ENCODE results near the gene CPXM1.

The CPXM1 gene

GRCh38 chr20:2751878-2752566, 48.4 kb downstream of the CPXM1 start:
- no peak overlapping the region for H3K27ac ChIP-seq
- DNase-seq (ENCODE audit: low read depth, low spot score) = no peak

DNA sequence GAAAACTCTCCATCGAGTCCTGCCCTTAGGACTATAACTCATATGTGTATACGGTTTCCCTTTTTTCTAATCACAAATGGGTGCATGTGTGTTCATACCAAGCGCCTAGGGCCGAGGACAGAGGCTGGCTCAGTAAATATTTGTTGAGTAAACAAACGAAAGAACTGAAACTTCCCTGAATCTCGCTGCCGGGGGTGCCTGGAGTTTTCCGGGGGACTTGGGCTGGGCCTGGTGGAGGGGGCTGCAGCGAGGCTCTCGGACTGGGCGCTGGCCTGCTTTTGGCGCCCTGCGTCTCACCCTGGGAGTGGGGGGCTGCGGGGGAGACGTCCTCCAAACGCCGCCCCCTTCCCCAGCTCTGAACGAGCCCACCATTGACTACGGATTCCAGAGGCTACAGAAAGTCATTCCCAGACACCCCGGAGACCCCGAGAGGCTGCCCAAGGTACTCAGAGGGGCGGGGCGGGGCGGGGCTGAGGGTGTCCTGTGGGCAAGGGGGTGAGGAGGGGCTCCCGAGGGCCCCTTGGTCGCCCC, 49.0 kb downstream of the CPXM1 start:
- H3K27ac ChIP-seq = no peak overlapping the region
- no peak for DNase-seq (ENCODE audit: low read depth, low spot score)

DNA sequence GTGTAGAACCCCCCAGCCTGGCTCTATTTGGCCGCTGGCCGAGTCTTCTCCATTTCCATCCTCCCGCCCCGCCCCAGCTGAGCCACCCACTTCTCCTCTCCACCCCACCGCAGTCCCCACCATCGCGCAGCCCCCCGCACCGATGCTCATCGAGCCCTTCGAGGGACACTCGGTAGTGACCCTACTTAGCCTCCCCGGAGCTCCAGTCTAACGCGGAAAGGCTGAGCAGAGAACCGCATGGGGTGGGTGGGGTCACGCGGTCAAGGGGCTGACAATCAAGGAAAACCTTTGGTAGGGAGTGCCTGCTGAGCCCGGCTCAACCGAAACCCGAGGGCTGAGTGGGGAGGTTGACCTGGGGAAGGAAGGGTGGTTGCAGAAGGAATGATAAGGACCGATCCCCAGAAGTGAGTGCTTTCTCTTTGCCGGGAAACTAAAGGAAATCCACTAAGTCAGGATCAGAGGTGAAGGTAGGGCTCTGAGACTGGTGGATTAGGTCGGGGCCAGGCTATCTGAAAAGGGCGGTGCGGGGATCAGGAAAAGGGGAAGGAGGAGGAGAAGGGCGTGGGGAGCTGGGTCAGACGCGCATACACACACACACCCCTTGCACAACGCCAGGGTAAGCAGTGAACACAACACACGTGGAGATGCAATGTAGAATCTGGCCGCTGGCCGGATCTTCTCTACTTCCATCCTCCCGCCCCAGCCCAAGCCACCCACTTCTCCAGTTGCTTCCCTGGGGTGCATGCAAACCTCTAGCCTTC, 49.8 kb downstream of the CPXM1 start:
- no peak overlapping the region for H3K27ac ChIP-seq
- DNase-seq (ENCODE audit: low read depth, low spot score) = no peak

GRCh38 chr20:2749951-2750490, 50.4 kb downstream of the CPXM1 start:
- H3K27ac ChIP-seq = no peak overlapping the region
- DNase-seq (ENCODE audit: low read depth, low spot score) = no peak

DNA sequence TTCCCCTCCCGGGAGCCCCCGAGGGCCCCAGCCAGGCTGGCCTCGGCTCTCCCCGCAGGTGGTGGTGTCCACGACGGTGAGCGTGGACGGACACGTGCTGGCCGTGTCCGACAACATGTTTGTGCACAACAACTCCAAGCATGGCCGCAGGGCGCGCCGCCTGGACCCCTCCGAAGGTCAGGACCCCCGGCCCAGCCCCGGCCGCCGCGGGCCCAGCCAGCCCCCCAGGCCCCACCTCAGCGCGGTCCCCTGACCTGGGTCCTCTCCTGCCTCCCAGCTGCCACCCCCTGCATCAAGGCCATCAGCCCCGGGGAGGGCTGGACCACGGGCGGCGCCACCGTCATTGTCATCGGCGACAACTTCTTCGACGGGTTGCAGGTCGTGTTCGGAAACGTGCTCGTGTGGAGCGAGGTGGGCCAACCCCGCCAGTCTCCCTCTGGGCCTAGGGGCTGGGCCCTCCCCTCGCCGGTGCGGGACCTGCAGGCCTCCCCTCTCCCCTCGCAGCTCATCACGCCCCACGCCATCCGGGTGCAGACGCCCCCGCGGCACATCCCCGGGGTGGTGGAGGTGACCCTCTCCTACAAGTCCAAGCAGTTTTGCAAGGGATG, 51.0 kb downstream of the CPXM1 start:
- H3K27ac ChIP-seq = no peak overlapping the region
- no peak for DNase-seq (ENCODE audit: low read depth, low spot score)

DNA sequence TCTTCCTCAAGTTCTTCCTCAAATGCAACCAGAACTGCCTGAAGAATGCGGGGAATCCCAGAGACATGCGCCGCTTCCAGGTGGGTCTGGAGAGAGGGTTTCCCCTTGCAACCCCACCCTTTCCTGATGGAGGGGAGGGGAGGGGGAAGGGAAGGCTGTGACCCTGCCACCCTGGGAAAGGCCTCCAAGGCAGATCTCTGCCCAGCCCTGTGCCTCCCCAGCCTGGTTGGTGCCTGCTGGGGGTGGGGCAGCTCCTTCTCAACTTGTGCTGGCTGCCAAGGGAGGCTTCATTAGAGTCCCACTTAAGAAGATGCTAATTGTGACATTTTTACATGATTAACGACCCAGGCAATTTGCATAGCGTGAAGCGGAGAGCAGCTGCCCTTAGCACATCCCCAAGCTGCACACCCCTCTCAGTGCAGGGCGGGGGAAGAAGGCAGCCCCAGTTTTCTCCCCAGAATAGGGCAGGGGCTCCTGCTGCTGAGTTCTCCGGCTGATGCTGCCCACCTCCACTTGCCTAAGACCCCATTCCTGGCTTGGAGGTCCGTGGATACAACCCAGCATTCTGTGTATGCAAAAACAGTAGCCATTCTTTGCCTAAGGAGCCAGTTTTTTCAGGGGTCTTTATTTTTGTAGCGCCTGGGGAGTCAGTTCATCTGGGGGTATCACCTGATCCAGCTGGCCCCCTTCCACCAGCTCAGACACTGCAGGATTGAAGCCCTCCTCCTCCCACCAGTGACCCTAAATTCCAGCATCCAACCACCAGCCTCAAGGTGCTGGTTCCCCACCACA, 51.7 kb downstream of the CPXM1 start:
- no peak for DNase-seq (ENCODE audit: low read depth, low spot score)
- H3K27ac ChIP-seq = no peak overlapping the region

GRCh38 chr20:2747676-2748235, 52.7 kb downstream of the CPXM1 start:
- no peak for DNase-seq (ENCODE audit: low read depth, low spot score)
- no peak overlapping the region for H3K27ac ChIP-seq

DNA sequence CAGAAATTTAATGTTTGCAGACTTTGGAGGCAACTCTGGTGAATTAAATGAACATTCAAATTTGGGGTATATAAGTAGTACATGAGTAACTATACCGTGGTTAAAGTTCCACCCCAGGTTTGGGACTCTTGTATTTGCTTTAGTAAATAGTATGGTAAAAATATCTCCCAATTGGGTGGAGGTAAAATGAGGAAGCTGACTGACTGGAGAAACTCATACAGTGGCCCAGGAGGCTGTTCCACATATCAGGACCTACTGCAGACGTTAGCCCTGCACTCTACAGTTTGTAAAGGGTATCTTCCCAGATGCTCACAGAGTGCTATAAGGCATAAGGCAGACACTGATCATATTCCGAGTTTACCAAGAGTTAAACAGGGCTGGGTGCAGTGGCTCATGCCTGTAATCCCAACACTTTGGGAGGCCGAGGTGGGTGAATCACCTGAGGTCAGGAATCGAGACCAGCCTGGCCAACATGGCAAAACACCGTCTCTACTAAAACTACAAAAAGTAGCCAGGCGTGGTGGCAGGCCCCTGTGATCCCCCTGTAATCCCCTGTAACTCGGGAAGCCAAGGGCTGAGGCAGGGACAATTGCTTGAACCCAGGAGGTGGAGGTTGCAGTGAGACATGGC, 53.7 kb downstream of the CPXM1 start:
- H3K27ac ChIP-seq = no peak overlapping the region
- no peak for DNase-seq (ENCODE audit: low read depth, low spot score)

DNA sequence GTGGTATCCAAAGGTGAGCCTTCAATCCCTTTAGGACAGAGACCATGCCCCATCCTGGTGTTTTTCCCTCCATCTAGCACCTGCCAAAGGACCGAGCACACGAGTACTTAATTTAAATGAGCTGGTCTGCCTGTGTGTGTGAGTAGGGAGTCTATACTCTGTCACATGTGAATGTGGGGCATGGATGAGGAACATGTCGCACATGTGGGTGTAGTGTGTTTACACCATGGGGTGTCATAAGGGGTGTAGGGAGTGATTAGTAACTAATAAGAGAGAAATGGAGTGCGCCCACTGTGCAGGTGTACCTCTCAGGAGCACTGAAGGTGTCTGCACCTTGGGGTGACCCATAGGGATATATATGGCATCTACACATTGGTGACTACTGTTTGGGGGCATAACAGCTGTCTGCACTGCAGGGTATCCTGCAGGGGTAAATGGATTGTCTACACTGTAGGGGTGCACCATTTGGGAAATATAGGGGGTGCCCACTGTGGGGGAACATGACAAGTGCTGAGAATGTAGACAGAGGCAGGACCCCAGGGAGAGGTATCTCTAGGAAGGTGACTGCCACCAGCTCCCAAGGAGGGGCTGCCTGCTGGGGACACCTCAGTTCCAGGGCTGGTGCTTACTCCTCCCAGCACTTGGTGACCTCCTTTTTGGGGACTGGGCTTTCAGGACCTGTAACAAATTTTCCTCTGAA, 54.3 kb downstream of the CPXM1 start:
- no peak overlapping the region for H3K27ac ChIP-seq
- no peak for DNase-seq (ENCODE audit: low read depth, low spot score)

DNA sequence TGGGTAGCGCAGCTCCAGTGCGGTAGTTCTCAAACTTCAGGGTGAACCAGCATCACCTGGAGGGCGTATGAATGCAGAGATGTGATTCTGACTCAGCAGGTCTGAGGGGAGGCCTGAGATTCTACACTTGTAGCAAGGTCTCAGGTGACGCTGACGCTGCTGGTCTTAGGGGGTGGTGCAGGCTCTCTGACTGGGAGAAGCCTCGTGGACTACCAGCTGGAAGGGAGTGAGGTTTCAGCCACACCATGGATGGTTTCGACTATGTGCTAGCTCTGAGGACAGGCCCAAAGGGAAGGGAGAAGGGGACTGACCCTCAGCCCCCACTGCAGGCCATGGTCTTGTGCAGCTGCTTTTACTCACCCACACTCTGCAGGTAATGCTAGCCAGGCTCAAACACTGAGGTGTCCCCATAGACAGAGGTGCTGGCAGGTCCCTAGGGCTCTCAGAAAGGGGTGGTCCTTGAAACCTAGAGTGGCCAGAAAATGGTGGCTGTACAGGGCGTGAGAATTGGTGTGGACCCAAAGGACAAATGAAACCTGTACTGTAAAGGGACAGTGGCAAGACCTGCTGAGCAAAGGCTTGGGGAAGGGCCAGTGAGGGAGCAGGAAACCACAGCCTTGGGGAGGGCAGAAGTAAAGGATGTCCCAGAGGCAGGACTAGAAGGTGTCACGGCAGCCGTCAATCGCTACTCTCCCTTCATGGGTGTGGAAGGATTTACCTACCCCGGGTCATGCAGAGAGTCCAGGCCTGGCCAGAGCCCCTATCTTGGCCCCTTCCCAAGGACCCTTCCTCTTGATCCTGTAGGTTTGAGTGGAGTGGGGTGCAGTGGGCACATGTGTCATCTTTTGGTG, 55.1 kb downstream of the CPXM1 start:
- H3K27ac ChIP-seq = no peak overlapping the region
- no peak for DNase-seq (ENCODE audit: low read depth, low spot score)

Measured in epithelial cell of prostate (primary cell).